Activated naive CD8-positive, alpha-beta T cell treated with anti-CD3 and anti-CD28 coated beads for 36 hours (primary cell): ENCODE results near the gene BPI. TPM values are rescaled to one million over a fixed set of nuclear protein-coding genes. Genes with fewer than 3 reads are reported as not detected.

ENCODE experiments used
- DNase-seq: peaks from one replicate; pipeline ENCODE4 v3.0.0; 2021
- H3K27ac Mint-ChIP-seq: one replicate; pipeline ENCODE4 v1.8.0; 2022; ENCODE audit warnings: mild to moderate bottlenecking, moderate library complexity, mixed read lengths
- H3K27me3 Mint-ChIP-seq: one replicate; pipeline ENCODE4 v1.8.0; 2022; ENCODE audit warnings: mild to moderate bottlenecking, mixed read lengths
- H3K36me3 Mint-ChIP-seq: one replicate; pipeline ENCODE4 v1.8.0; 2021; ENCODE audit warnings: mild to moderate bottlenecking, mixed read lengths
- H3K4me1 Mint-ChIP-seq: one replicate; pipeline ENCODE4 v1.8.0; 2021; ENCODE audit warnings: mixed read lengths
- H3K4me3 Mint-ChIP-seq: one replicate; pipeline ENCODE4 v1.8.0; 2022; ENCODE audit warnings: mild to moderate bottlenecking, moderate library complexity, mixed read lengths
- H3K9me3 Mint-ChIP-seq: one replicate; pipeline ENCODE4 v1.8.0; 2022; ENCODE audit warnings: mixed read lengths
- total RNA-seq, 2 experiments: library from RNA; stranded (reverse); gene quantifications; one replicate each; pipeline ENCODE4 v1.2.3, GENCODE V29; 2021

BPI gene
- total RNA-seq, 2 experiments from 2014 or later = not detected

- H3K4me1 Mint-ChIP-seq = no peaks in the 10 kb centered on the region
- H3K27me3 Mint-ChIP-seq = peaks cover 5% of the 10 kb centered on the region
- H3K9me3 Mint-ChIP-seq = no peaks in the 10 kb centered on the region
- H3K36me3 Mint-ChIP-seq = no peaks in the 10 kb centered on the region
- no peak overlapping the region for H3K4me3 Mint-ChIP-seq
- DNase-seq = no peak
- no peak overlapping the region for H3K27ac Mint-ChIP-seq
Observed at GRCh38 chr20:38345643-38346042, 41.7 kb downstream of the BPI start.

- no peak within 1 kb of the TSS for H3K4me3 Mint-ChIP-seq
- no peak for DNase-seq
- no peaks in the 10 kb centered on the region for H3K4me1 Mint-ChIP-seq
- H3K27ac Mint-ChIP-seq = no peak within 1 kb of the TSS
- H3K27me3 Mint-ChIP-seq = peaks cover 3% of the 10 kb centered on the region
- no peaks in the 10 kb centered on the region for H3K9me3 Mint-ChIP-seq
- H3K36me3 Mint-ChIP-seq = no peaks in the 10 kb centered on the region
Observed at GRCh38 chr20:38346247-38346651, 42.3 kb downstream of the BPI start, which contains the start of gene LBP. Gene LBP, plus strand, starts transcription at chr20:38346482. Its CDS starts 35 bp downstream, at chr20:38346517.

- Mint-ChIP-seq H3K9me3 (no peaks in the 10 kb centered on the region), H3K36me3 (no peaks in the 10 kb centered on the region), H3K27me3 (peaks cover 3% of the 10 kb centered on the region), H3K4me3 (no peak overlapping the region), H3K27ac (no peak overlapping the region), H3K4me1 (no peaks in the 10 kb centered on the region)
- no peak for DNase-seq
Observed at GRCh38 chr20:38346741-38347140, 42.8 kb downstream of the BPI start.

- Mint-ChIP-seq H3K36me3 (no peaks in the 10 kb centered on the region), H3K4me3 (no peak overlapping the region), H3K4me1 (no peaks in the 10 kb centered on the region), H3K9me3 (no peaks in the 10 kb centered on the region), H3K27ac (no peak overlapping the region), H3K27me3 (peaks cover 3% of the 10 kb centered on the region)
- DNase-seq = no peak
Observed at GRCh38 chr20:38349856-38350255, 45.9 kb downstream of the BPI start.

DNA sequence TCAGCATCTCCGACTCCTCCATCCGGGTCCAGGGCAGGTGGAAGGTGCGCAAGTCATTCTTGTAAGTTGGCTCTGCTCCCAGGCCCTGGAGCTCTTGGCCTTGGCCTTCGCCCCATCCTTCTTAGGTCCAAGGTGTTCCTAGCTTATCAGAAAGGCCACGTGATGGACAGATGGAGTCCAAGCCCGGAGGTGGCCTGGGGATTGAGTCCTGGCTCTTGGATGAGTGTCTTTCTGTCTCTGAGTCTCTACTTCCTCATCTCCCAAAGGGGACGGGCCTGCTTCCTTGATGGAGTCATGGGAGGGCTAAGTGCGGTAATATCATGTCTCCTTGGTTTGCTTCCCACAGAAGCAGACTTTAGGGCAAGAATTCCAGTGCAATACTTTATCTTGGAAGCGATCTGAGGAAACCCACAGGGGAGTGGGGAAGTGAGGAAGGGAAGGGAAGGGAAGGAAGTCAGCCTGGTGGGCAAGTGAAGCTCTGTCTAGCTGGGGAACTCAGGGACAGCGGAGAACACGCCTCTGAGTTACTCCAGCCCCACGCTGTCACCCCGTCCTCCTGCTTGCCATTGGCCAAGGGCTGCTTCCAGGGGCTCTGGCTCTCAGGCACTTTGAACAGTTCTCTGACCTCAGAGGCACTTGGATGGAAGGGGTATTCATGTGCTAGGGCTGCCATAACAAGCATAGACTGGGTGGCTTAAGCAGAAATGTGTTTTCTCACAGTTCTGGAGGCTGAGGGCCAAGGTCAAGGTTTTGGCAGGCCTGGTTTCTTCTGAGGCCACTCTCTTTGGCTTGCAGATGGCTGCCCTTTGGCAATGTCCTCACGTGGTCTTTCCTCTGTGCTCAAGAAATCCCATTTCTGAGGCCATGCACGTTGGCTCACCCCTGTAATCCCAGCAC lies 47.2 kb downstream of the BPI start:
- H3K4me3 Mint-ChIP-seq = no peak overlapping the region
- H3K27me3 Mint-ChIP-seq = peaks cover 3% of the 10 kb centered on the region
- H3K36me3 Mint-ChIP-seq = no peaks in the 10 kb centered on the region
- H3K27ac Mint-ChIP-seq = no peak overlapping the region
- DNase-seq = no peak
- no peaks in the 10 kb centered on the region for H3K9me3 Mint-ChIP-seq
- H3K4me1 Mint-ChIP-seq = no peaks in the 10 kb centered on the region

DNA sequence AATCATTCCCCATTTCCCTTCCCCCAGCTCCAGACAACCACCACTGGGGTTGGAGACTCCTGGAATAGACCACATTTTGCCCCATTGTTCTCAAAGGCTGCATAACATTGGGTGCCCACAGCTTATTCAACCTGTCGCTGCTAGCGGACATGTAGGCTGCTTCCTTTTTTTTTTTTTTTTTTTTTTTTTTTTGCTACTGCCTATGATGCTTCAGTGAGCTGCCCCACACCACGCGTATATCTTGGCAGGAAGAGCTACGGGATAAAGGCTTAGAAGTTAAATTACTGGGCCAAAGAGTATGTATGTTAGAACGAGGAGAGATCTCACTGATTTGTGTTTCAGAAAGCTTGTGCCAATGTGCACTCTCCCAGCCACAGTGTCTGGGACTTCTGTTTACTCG lies 49.4 kb downstream of the BPI start:
- DNase-seq = no peak
- no peaks in the 10 kb centered on the region for H3K27me3 Mint-ChIP-seq

DNA sequence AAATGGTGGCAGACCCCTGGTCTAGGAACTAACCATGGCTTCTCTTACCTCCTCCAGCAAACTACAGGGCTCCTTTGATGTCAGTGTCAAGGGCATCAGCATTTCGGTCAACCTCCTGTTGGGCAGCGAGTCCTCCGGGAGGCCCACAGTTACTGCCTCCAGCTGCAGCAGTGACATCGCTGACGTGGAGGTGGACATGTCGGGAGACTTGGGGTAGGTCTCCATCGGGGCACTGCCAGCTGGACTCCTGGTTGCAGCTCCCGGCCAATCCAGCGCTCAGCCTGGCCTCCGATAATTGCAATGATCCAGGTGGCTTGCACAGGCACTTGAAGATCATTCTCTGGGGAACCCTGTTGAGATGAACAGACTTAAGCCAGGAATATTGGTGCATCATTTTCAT lies 50.3 kb downstream of the BPI start:
- H3K4me1 Mint-ChIP-seq = no peaks in the 10 kb centered on the region
- H3K27me3 Mint-ChIP-seq = no peaks in the 10 kb centered on the region
- no peak for DNase-seq
- H3K9me3 Mint-ChIP-seq = no peaks in the 10 kb centered on the region
- H3K36me3 Mint-ChIP-seq = no peaks in the 10 kb centered on the region
- H3K27ac Mint-ChIP-seq = no peak overlapping the region
- no peak overlapping the region for H3K4me3 Mint-ChIP-seq

More for the DNA sequence above, 49.4 kb downstream of the BPI start:
- no peaks in the 10 kb centered on the region for H3K9me3 Mint-ChIP-seq
- H3K4me1 Mint-ChIP-seq = no peaks in the 10 kb centered on the region
- H3K36me3 Mint-ChIP-seq = no peaks in the 10 kb centered on the region
- no peak overlapping the region for H3K4me3 Mint-ChIP-seq
- no peak overlapping the region for H3K27ac Mint-ChIP-seq

- Mint-ChIP-seq H3K4me1 (no peaks in the 10 kb centered on the region), H3K4me3 (no peak overlapping the region), H3K36me3 (no peaks in the 10 kb centered on the region), H3K9me3 (no peaks in the 10 kb centered on the region), H3K27me3 (no peaks in the 10 kb centered on the region), H3K27ac (no peak overlapping the region)
- no peak for DNase-seq
Observed at GRCh38 chr20:38355161-38356012, 51.4 kb downstream of the BPI start.

GRCh38 chr20:38357653-38358207 lies 53.8 kb downstream of the BPI start:
- H3K27me3 Mint-ChIP-seq = no peaks in the 10 kb centered on the region
- no peak overlapping the region for H3K4me3 Mint-ChIP-seq
- H3K36me3 Mint-ChIP-seq = no peaks in the 10 kb centered on the region
- peak; percentile 15 for DNase-seq
- H3K27ac Mint-ChIP-seq = no peak overlapping the region
- no peaks in the 10 kb centered on the region for H3K9me3 Mint-ChIP-seq
- H3K4me1 Mint-ChIP-seq = no peaks in the 10 kb centered on the region

DNA sequence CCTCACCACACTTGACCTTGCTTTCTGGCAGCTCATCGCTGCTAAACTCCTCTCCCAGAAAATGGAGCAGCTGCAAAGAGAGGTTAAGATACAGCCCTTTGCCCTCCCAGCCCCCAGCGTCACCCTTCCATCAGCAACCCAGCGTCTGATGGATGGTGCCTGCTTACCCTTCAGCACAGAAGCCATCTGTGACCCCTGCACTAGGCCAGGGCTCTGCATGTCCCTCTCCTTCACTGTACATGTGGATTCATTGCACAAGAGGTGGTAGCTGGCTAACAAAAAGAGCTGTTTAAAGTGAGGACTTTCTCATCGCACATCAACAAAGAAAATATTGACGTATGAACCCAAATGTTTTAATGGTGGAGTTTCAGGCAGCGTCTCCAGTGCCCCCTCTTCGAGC lies 54.6 kb downstream of the BPI start:
- DNase-seq = no peak
- Mint-ChIP-seq H3K4me3 (no peak overlapping the region), H3K9me3 (no peaks in the 10 kb centered on the region), H3K27ac (no peak overlapping the region), H3K36me3 (no peaks in the 10 kb centered on the region), H3K27me3 (no peaks in the 10 kb centered on the region), H3K4me1 (no peaks in the 10 kb centered on the region)

GRCh38 chr20:38363004-38363747 lies 59.2 kb downstream of the BPI start:
- Mint-ChIP-seq H3K4me3 (no peak overlapping the region), H3K9me3 (no peaks in the 10 kb centered on the region), H3K4me1 (no peaks in the 10 kb centered on the region), H3K27ac (no peak overlapping the region), H3K27me3 (no peaks in the 10 kb centered on the region), H3K36me3 (no peaks in the 10 kb centered on the region)
- DNase-seq = no peak

DNA sequence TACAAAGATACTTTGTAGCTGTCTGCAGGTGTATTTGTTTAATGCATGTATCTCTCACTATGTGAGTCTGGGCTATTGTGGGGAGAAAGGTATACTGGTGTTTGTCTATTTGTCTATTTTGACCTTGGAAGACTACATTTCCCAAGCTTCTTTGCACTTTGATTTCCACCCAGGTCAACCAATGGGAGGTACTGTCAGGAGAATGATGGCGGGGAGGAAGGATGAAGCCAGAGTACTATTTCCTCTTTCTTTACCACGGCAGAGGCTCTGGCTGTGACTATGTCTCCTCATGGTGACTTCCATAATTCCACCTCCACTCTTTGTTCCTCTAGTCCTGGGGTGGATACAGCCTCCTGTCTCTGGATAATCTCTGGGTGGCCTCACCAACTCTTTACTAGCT lies 65.4 kb downstream of the BPI start:
- Mint-ChIP-seq H3K4me3 (no peak overlapping the region), H3K4me1 (peaks cover 6% of the 10 kb centered on the region)

DNA sequence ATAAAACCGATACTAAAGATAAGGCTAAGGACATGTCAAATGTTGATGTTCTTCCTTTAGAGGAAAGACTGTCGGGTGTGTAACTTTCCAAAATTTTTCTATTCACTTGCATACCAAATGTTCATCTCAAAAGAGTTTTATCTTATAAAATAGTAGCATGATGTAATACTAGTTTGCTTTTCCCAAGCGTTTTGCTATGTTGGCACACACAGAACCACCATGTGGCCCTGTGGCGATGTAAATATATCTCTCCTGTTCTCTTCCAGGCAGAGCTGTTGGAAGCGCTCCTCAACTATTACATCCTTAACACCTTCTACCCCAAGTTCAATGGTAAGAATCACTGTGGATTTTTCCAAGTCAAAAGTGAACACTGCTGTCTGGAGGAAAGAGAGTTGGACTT lies 68.8 kb downstream of the BPI start:
- no peak for DNase-seq
- H3K9me3 Mint-ChIP-seq = no peaks in the 10 kb centered on the region
- no peak overlapping the region for H3K4me3 Mint-ChIP-seq
- no peaks in the 10 kb centered on the region for H3K36me3 Mint-ChIP-seq
- peaks cover 6% of the 10 kb centered on the region for H3K4me1 Mint-ChIP-seq
- H3K27ac Mint-ChIP-seq = no peak overlapping the region
- H3K27me3 Mint-ChIP-seq = peaks cover 4% of the 10 kb centered on the region

More for the DNA sequence above, 65.4 kb downstream of the BPI start:
- H3K27ac Mint-ChIP-seq = no peak overlapping the region
- DNase-seq = no peak
- H3K9me3 Mint-ChIP-seq = no peaks in the 10 kb centered on the region
- H3K36me3 Mint-ChIP-seq = no peaks in the 10 kb centered on the region
- no peaks in the 10 kb centered on the region for H3K27me3 Mint-ChIP-seq

GRCh38 chr20:38373231-38373867 lies 69.4 kb downstream of the BPI start:
- Mint-ChIP-seq H3K27me3 (peaks cover 4% of the 10 kb centered on the region), H3K4me1 (peaks cover 6% of the 10 kb centered on the region), H3K9me3 (no peaks in the 10 kb centered on the region), H3K4me3 (no peak overlapping the region), H3K36me3 (no peaks in the 10 kb centered on the region), H3K27ac (no peak overlapping the region)
- no peak for DNase-seq
